Activated naive CD4-positive, alpha-beta T cell treated with Interleukin-2 at 50 U/mL for 16 hours (primary cell): ENCODE results near the gene CACNA1A.
"Not testable (repeated sequence)": the region's sequence is repeated elsewhere in the genome, so short reads cannot be mapped to it uniquely, and the experiment has no call there.

Experiments used
- DNase-seq: peaks from one replicate; pipeline ENCODE4 v3.0.0-alpha.2; 2020

CACNA1A gene

DNA sequence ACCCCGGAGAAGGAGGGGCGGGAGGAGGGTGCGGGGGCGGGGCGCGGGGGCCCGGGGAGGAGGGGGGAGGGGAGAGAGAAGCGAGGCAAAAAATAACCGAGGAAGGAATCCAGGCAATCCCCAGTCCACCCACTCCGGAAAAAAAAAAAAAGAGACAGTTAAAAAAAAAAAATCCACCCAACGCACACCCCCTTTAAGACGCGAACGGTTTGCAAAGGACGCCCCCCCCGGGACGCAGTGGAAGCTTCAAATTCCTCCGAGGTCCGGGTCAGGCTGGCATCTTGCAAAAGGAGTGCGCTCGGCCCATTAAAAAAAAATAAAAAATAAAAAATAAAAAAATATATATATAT is at the start of gene CACNA1A:
Gene CACNA1A (minus strand): TSS at position 9 of the 350 bp plus-strand sequence. CDS start 255 bp downstream, outside the sequence.
- no peak for DNase-seq

DNA sequence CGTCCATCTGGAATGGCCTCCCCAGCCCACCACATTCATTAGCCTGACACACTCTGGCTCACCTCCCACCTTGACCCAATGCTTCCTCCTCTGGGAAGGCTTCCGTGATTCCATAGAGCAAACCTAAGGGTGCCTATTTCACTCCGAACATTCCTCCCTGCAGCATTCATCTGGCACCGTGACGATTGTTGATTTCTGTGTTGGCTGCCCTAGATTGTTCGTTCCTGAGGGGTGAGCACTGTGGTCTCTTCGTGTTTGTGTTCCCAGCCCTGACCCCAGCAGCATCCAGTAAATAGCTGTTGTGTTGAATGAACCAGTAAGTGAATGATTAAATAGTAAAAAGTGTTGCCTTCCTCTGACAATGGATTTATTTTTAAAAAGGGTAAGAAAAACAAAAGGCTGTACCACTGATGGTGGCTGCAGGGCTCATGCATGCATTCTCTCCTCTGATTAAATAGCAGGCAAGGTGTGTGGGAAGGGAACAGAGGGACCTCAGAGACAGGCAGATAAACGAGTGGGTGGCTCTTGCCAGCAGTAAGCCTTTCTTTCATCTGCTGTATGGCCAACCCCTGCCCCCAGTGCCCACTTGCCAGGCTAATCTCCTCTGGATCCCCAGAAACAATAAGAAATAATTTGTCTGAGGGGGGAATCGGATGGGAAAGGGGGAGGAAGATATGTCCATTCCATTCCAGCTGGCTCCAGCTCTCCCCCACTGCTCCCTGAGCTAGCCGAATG is 48.4 kb upstream of the CACNA1A start:
- no peak for DNase-seq

GRCh38 chr19:13553880-13554400 is 47.7 kb upstream of the CACNA1A start:
- DNase-seq: no peak

- no peak for DNase-seq
These were observed 41.9 kb upstream of the CACNA1A start for GRCh38 chr19:13548131-13548530.

DNA sequence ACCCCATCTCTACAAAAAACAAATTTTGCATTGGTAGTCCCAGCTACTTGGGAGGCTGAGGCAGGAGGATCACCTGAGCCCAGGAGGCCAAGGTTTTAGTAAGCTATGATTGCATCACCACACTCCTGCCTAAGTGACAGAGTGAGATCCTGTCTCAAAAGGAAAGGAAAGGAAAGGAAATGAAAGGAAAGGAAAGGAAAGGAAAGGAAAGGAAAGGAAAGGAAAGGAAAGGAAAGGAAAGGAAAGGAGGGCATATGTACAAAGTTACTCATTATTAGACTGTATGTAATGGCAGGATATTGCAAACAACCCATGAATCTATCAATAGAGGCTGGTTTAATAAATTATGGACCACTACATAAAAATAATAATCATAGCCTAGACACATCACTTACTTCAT is 40.8 kb upstream of the CACNA1A start:
- no peak for DNase-seq

GRCh38 chr19:13544423-13544822 is 38.1 kb upstream of the CACNA1A start:
- DNase-seq: no peak

DNA sequence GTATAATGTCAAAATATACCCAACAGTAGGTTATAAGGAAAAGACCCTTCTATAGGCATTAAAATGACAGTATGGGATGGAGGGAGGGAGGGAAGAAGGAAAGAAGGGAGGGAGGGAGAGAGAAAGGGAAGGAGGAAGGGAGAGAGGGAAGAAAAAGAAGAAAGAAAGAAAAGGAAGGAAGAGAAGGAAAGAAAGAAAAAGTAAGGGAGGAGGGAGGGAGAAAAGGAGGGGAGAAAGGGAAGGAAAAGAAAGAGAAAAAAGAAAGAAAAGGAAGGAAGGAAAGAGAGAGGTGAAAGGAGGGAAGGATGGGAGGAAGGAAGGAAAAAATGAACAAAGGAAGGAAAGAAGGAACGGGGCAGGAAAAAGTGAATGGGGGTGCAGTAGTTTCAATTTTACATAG is 35.3 kb upstream of the CACNA1A start:
- no peak for DNase-seq

GRCh38 chr19:13539332-13539731 is 33.1 kb upstream of the CACNA1A start:
- no peak for DNase-seq

DNA sequence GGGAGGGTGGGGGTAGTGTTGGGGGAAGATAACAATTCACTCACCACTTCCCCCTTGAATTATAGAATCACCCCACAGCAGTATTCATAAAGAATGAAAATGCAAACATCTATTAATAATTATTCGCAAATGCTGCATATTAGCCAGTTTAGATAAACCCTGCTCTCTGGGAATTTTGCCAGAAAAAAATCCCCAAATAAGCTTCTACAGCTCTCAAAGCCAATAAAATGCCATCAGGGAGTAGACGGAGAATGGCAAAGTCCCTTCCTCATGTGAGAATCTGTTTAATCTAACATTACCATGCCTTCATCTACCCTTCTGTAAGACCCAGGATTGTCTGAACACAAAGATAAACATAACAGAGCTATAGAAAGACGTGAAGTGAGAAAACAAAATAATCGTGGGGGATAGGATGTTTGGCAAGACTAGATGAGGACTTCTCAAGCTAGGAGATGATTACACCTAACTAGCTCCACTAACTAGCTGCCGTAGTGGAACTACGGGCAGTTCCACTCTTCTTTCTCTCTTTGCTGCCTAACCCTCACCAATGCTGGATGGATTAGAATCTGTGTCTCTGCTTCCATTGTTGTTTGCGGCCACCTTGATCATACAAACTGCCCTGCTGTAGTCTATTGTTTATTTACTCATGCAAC is 32.4 kb upstream of the CACNA1A start:
- no peak for DNase-seq

DNA sequence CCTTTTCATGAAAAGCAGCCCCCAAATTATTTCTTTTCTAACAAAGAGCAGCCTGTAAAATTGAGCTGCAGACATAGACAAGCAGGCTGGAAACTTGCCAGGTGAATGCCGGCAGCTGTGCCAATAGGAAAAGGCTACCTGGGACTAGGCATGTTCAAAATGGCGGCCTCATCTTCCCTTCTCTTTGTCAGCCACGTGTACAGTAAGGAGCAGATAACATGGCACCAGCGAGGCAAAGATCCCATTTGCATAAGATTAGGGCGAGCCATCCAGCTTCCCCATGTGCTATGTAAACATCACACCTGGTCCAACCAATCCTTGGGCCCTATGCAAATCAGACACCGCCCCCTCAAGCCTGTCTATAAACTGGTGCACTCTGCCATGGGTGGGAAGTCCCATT is 31.2 kb upstream of the CACNA1A start:
- DNase-seq: no peak

DNA sequence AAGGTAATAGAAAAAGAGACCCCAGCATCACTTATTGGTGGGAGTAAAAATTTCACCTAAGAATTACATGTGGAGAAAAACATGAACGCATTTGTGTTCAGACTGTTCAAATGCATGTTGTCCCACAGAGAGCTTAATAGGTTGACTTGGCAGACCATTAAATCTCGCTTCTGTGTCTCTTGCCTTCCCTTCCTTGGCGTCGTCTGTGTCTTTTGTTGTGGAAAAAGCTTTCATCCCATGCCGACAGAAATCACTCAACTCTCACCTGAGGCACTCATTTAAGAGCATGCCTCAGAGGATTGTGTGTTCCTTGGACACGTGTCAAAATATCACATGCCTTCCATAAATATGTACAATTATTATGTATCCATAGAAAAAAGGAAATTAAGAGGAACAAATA is 24.4 kb upstream of the CACNA1A start:
- no peak for DNase-seq

DNA sequence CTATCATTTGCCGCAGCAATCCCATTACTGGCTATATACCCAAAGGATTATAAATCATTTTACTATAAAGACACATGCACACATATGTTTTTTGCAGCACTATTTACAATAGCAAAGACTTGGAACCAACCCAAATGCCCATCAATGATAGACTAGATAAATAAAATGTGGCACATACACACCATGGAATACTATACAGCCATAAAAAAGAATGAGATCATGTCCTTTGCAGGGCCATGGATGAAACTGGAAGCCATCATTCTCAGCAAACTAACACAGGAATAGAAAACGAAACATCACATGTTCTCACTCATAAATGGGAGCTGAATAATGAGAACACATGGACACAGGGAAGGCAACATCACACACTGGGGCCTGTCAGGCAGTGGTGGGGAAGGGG is 23.4 kb upstream of the CACNA1A start:
- not testable (repeated sequence) for DNase-seq

DNA sequence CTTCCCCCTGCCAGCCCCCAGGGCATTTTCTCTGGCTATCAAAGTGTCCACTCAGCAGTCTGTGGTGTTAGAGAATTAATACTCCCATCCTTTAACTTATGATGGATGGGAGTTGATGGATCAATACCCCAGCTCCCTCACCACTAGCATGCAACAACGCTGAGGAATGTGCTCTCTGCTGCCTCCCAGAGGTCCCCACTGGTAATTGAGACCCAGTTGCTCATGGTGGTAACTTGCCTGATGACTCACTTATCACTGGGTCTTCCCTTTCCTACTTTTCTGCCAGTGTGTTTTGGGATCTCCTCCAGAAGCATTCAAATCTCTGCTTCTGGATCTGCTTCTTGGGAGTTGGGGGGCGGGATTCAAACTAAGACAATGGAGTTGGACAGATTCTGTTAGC is 20.3 kb upstream of the CACNA1A start:
- peak; percentile 4 for DNase-seq

- no peak for DNase-seq
These were observed 14.8 kb upstream of the CACNA1A start for GRCh38 chr19:13521066-13521465.

- DNase-seq: no peak
These were observed 5.7 kb upstream of the CACNA1A start for GRCh38 chr19:13511947-13512346.

GRCh38 chr19:13507053-13507611 is 853 bp upstream of the CACNA1A start:
- DNase-seq: no peak

DNA sequence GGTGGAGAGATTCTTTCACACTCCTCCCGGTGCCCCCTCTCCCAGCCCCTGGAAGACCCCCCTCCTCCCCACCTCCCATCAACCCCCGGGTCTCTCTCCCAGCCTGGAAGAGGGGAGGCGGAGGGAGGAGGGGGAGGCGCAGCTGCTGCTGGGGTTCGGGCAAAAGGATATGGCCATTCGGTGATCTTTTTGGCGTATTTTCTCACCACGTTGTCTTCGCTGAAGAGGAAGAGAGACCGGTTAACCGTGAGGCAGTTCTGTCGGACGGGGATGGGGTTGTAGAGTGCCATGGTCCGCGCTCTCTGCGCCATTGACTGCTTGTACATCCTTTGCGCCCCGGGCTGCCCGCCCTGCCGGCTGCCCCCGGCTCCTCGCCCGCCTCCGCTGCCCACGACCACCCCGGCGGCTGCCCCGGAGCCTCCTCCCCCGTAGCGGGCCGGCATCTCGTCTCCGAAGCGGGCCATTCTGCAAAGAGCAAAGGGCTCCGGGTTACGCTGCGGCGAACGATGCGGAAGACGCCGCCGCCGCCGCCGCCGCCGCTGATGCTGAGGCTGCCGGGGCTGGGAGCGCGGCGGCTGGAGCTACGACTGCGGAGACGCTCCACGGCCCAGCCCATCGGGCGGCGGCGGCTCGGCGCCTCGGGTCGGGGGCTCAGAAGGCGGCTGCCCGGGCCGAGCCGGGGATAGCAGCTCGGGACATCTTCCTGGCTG is 363 bp downstream of the CACNA1A start:
- DNase-seq: peak; percentile 2

DNA sequence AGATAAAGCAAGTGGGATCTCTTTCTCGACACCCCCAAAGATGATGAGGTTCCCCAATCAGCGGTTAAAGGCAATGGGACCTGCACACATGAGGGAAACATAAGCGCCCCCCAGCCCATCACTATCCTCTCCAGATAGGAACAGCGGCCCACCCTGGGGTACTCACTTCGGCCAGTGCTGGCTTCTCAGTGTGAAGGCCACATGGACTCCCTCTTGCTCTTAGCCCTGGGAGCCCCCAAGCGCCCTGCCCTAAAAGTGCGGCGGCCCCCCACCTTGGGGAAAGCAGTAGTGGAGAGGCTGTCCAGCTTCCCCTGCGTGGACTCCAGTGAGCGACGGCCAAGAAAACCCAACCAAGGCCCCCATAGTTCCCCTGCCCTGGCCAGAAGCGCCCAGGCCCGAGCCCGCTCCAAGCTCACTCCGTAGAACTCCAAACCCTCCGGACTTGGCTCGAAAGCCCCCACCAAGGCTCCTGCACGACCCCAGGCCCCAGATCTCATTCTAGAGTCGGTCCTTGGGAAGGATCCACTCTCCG is 1.0 kb downstream of the CACNA1A start:
- no peak for DNase-seq

GRCh38 chr19:13503570-13504235 is 2.6 kb downstream of the CACNA1A start:
- no peak for DNase-seq

- DNase-seq: no peak
These were observed 4.0 kb downstream of the CACNA1A start for GRCh38 chr19:13502231-13502630.

DNA sequence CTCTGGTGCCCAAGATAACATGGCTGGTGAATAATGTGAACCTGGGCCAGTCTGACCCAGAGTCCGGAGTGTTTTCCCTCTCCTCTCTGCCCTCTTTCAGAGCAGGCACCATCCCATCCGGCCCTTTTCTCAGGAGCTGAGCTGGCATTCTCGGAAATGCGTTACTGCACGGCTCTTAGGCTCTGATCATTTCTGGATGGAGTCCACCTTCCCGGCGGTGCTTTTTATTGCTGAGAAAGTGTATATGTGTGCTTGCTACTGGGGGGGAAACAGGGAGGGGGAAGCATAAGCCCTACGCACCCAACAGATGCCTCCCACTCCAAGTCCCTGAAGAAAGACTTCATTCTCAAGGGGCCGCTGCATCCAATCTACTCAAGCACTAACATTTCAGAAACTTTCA is 6.6 kb downstream of the CACNA1A start:
- DNase-seq: no peak

- DNase-seq: no peak
These were observed 12.6 kb downstream of the CACNA1A start for GRCh38 chr19:13493516-13494310.
